LNCAP (cell line): ENCODE results near the gene LZTS2.

Experiments
- TF ChIP-seq, protein P1 (sequence below): fragments of 450-650 bp; IDR thresholded peaks from 2 replicates; pipeline ENCODE4 v1.5.1; 2017; ENCODE audit warnings: mild to moderate bottlenecking

The LZTS2 gene

DNA sequence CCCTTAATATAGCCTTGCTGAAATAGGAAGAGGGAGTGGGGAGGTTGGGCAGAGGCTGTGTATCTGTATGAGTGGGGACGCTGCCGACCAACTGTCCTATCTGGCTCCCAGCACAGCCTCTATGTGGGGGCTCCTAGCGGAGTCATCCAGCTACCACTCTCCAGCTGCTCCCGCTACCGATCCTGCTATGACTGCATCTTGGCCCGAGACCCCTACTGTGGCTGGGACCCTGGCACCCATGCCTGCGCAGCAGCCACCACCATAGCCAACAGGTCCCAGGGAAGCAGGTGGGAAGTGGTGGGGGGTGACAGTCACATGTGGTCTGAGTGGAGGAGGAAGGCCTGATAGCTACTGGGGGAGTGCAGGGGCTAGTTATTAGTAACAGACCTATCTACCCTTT lies 18.9 kb upstream of the LZTS2 start:
- TF ChIP-seq, protein P1, sequence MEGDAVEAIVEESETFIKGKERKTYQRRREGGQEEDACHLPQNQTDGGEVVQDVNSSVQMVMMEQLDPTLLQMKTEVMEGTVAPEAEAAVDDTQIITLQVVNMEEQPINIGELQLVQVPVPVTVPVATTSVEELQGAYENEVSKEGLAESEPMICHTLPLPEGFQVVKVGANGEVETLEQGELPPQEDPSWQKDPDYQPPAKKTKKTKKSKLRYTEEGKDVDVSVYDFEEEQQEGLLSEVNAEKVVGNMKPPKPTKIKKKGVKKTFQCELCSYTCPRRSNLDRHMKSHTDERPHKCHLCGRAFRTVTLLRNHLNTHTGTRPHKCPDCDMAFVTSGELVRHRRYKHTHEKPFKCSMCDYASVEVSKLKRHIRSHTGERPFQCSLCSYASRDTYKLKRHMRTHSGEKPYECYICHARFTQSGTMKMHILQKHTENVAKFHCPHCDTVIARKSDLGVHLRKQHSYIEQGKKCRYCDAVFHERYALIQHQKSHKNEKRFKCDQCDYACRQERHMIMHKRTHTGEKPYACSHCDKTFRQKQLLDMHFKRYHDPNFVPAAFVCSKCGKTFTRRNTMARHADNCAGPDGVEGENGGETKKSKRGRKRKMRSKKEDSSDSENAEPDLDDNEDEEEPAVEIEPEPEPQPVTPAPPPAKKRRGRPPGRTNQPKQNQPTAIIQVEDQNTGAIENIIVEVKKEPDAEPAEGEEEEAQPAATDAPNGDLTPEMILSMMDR, result no peak

GRCh38 chr10:100981178-100981772 lies 18.3 kb upstream of the LZTS2 start:
- TF ChIP-seq, protein P1, result no peak

- TF ChIP-seq, protein P1, result no peak
Observed at GRCh38 chr10:100982916-100983830, 16.4 kb upstream of the LZTS2 start.

GRCh38 chr10:100983868-100984671 lies 15.5 kb upstream of the LZTS2 start:
- TF ChIP-seq, protein P1, result no peak

- TF ChIP-seq, protein P1, result no peak
Observed at GRCh38 chr10:100984672-100985177, 14.9 kb upstream of the LZTS2 start.

DNA sequence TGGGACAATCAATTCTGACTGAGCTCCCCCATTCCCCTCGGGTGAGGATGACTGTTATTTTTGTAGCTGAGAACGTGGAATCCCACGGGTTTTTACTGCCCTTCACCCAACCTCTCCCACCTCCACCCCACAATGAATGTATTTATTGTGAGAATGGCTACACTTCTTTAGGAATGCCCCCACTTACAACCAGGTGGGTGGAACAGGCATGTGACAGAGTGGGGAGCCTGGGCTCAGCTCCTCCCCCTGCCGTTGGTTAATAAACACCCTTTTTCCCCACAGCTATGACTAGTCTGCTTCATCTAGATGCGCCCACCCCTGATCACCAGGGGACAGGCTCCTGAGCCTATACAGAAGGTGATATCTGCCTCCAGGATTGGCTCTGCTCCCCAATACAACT lies 14.3 kb upstream of the LZTS2 start:
- TF ChIP-seq, protein P1, result no peak

DNA sequence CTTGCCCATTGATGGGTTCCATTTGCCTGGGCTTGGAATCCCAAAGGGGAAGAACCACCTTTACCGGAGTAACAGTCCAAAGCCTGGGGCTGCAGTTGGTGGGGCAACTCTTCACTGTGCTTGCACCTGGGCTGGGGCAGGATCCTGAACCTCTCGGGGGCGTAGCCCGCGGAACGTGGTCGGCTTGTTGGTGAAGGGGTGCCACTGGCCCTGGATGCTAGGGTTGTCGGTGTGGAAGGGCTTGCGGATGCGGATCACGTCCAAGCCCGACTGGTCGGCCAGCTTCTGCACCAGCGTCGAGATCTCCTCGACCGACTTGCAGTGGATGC lies 13.0 kb upstream of the LZTS2 start:
- TF ChIP-seq, protein P1, result no peak
